HG02840 (cell line): ENCODE measurements around the gene CTSA.
"Not testable (repeated sequence)": the region's sequence is repeated elsewhere in the genome, so short reads cannot be mapped to it uniquely, and the experiment has no call there.

Experiments
- ATAC-seq: cut with Tn5 transposase; IDR thresholded peaks from one replicate; pipeline ENCODE4 v1.9.1; 2021; ENCODE audit warnings: mild to moderate bottlenecking, moderate library complexity, moderate number of reproducible peaks; ENCODE audit not compliant: unreplicated experiment, low FRiP score

The CTSA gene

GRCh38 chr20:45911486-45912343 lies 20.6 kb downstream of the CTSA start, which contains the start of gene PLTP:
TSS of gene PLTP (minus strand) at chr20:45912155. CDS start at chr20:45911452, 703 bp downstream.
- no peak for ATAC-seq

GRCh38 chr20:45912344-45912682 lies 21.2 kb downstream of the CTSA start:
- ATAC-seq: no peak

- no peak for ATAC-seq
These were observed 22.0 kb downstream of the CTSA start for GRCh38 chr20:45913116-45913515.

- ATAC-seq: no peak
These were observed 26.6 kb downstream of the CTSA start for GRCh38 chr20:45917790-45918141.

GRCh38 chr20:45918182-45918737 lies 27.1 kb downstream of the CTSA start:
- ATAC-seq: no peak

GRCh38 chr20:45918779-45919537 lies 27.8 kb downstream of the CTSA start:
- no peak for ATAC-seq

GRCh38 chr20:45919542-45920399 lies 28.6 kb downstream of the CTSA start:
- no peak for ATAC-seq

- no peak for ATAC-seq
These were observed 29.6 kb downstream of the CTSA start for GRCh38 chr20:45920462-45921336.

GRCh38 chr20:45921337-45922189 lies 30.4 kb downstream of the CTSA start:
- no peak for ATAC-seq

GRCh38 chr20:45924391-45925261 lies 33.5 kb downstream of the CTSA start:
- no peak for ATAC-seq

GRCh38 chr20:45925821-45926506 lies 34.8 kb downstream of the CTSA start:
- no peak for ATAC-seq

GRCh38 chr20:45926731-45927070 lies 35.6 kb downstream of the CTSA start:
- ATAC-seq: no peak

GRCh38 chr20:45927071-45927878 lies 36.1 kb downstream of the CTSA start:
- no peak for ATAC-seq

GRCh38 chr20:45931680-45932079 lies 40.5 kb downstream of the CTSA start:
- ATAC-seq: not testable (repeated sequence)

GRCh38 chr20:45933266-45934045 lies 42.3 kb downstream of the CTSA start:
- no peak for ATAC-seq
